Hepatocyte (in vitro differentiated cells): ENCODE measurements around the gene RAET1L. TPM values are rescaled to one million over a fixed set of nuclear protein-coding genes. Genes with fewer than 3 reads are reported as not detected.

Experiments
- DNase-seq: peaks from one replicate; pipeline ENCODE4 v3.0.0-alpha.2; 2016; ENCODE audit warnings: low spot score
- H2AFZ ChIP-seq: fragments of 200-600 bp; sonication (generic); 2 replicates; pipeline ENCODE4 v1.6.0; 2016; ENCODE audit warnings: antibody characterized with exemption, mild to moderate bottlenecking
- H3K27ac ChIP-seq: fragments of 200-600 bp; sonication (generic); 2 replicates; pipeline ENCODE4 v1.5.1; 2016; ENCODE audit warnings: mild to moderate bottlenecking
- H3K27me3 ChIP-seq: fragments of 200-600 bp; sonication (generic); 2 replicates; pipeline ENCODE4 v1.6.1; 2016
- H3K36me3 ChIP-seq: fragments of 200-600 bp; sonication (generic); replicated peaks from 2 replicates; pipeline ENCODE4 v1.5.1; 2016; ENCODE audit warnings: low read depth; ENCODE audit not compliant: insufficient read depth
- H3K4me1 ChIP-seq: fragments of 200-600 bp; sonication (generic); 2 replicates; pipeline ENCODE4 v1.5.1; 2016; ENCODE audit warnings: mild to moderate bottlenecking, moderate library complexity; ENCODE audit not compliant: insufficient read depth
- H3K4me2 ChIP-seq: fragments of 200-600 bp; sonication (generic); 2 replicates; pipeline ENCODE4 v1.6.0; 2016
- H3K4me3 ChIP-seq: fragments of 200-600 bp; sonication (generic); 2 replicates; pipeline ENCODE4 v1.5.1; 2016; ENCODE audit warnings: mild to moderate bottlenecking
- H3K79me2 ChIP-seq: fragments of 200-600 bp; sonication (generic); 2 replicates; pipeline ENCODE4 v1.6.0; 2017; ENCODE audit warnings: mild to moderate bottlenecking
- H3K9me2 ChIP-seq: fragments of 200-600 bp; sonication (generic); replicated peaks from 2 replicates; pipeline ENCODE4 v1.6.0; 2017; ENCODE audit warnings: mild to moderate bottlenecking; ENCODE audit not compliant: insufficient read depth
- H3K9me3 ChIP-seq: fragments of 200-600 bp; sonication (generic); 2 replicates; pipeline ENCODE4 v1.5.1; 2016; ENCODE audit warnings: low read depth, mild to moderate bottlenecking
- H4K20me1 ChIP-seq: fragments of 200-600 bp; sonication (generic); 2 replicates; pipeline ENCODE4 v1.6.0; 2016; ENCODE audit warnings: mild to moderate bottlenecking; ENCODE audit not compliant: insufficient read depth, poor library complexity, severe bottlenecking
- EZH2 ChIP-seq: fragments of 200-600 bp; sonication (generic); IDR thresholded peaks from 2 replicates; pipeline ENCODE4 v1.6.1; 2016; ENCODE audit warnings: antibody characterized with exemption, mild to moderate bottlenecking, borderline replicate concordance
- EZH2phosphoT487 ChIP-seq: fragments of 200-600 bp; sonication (generic); IDR thresholded peaks from one replicate; pipeline ENCODE4 v1.6.1; 2018; ENCODE audit warnings: antibody characterized with exemption, mild to moderate bottlenecking, low read depth, moderate library complexity; ENCODE audit not compliant: unreplicated experiment, severe bottlenecking
- WGBS: methylation state at CpG from one replicate; pipeline ENCODE4 v1.1.6; 2016; ENCODE audit warnings: low lambda C conversion rate; ENCODE audit errors: missing lambda C conversion rate; 5-methylcytosine and 5-hydroxymethylcytosine counted together
- polyA plus RNA-seq: library from polyadenylated mRNA; unstranded; fragments of >200 nt; fragmentation: Nextera tagmentation; extraction: Ambion mirVana; gene quantifications from 2 replicates; pipeline ENCODE4 v1.2.1, GENCODE V29; 2016
- total RNA-seq: library from RNA; depleted of rRNA; stranded (reverse); fragments of >200 nt; gene quantifications from 2 replicates; pipeline ENCODE4 v1.2.3, GENCODE V29; 2014
- TF ChIP-seq, protein P1 (sequence below): fragments of 200-600 bp; sonication (generic); IDR thresholded peaks from 2 replicates; pipeline ENCODE4 v1.5.1; 2016; ENCODE audit warnings: antibody characterized with exemption, mild to moderate bottlenecking; ENCODE audit not compliant: poor library complexity

RAET1L gene
- total and polyA plus RNA-seq, 2 experiments from 2014 or later = not detected

GRCh38 chr6:150048099-150048498, 22.8 kb upstream of the RAET1L start:
- no peaks in the 10 kb centered on the region for H3K9me2 ChIP-seq
- no peaks in the 10 kb centered on the region for H3K9me3 ChIP-seq
- H3K27me3 ChIP-seq = peaks cover 22% of the 10 kb centered on the region
- no peak overlapping the region for H3K4me2 ChIP-seq
- H3K4me1 ChIP-seq = no peaks in the 10 kb centered on the region
- no peak overlapping the region for H2AFZ ChIP-seq
- DNase-seq = no peak
- H3K4me3 ChIP-seq = no peak overlapping the region
- H4K20me1 ChIP-seq = no peaks in the 10 kb centered on the region
- H3K36me3 ChIP-seq = no peaks in the 10 kb centered on the region
- WGBS = 82% methylated on average over 4 of the region's 4 CpGs
- TF ChIP-seq, protein P1, sequence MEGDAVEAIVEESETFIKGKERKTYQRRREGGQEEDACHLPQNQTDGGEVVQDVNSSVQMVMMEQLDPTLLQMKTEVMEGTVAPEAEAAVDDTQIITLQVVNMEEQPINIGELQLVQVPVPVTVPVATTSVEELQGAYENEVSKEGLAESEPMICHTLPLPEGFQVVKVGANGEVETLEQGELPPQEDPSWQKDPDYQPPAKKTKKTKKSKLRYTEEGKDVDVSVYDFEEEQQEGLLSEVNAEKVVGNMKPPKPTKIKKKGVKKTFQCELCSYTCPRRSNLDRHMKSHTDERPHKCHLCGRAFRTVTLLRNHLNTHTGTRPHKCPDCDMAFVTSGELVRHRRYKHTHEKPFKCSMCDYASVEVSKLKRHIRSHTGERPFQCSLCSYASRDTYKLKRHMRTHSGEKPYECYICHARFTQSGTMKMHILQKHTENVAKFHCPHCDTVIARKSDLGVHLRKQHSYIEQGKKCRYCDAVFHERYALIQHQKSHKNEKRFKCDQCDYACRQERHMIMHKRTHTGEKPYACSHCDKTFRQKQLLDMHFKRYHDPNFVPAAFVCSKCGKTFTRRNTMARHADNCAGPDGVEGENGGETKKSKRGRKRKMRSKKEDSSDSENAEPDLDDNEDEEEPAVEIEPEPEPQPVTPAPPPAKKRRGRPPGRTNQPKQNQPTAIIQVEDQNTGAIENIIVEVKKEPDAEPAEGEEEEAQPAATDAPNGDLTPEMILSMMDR = no peak
- TF ChIP-seq EZH2 = no peak
- no peaks in the 10 kb centered on the region for H3K79me2 ChIP-seq
- H3K27ac ChIP-seq = no peak overlapping the region

DNA sequence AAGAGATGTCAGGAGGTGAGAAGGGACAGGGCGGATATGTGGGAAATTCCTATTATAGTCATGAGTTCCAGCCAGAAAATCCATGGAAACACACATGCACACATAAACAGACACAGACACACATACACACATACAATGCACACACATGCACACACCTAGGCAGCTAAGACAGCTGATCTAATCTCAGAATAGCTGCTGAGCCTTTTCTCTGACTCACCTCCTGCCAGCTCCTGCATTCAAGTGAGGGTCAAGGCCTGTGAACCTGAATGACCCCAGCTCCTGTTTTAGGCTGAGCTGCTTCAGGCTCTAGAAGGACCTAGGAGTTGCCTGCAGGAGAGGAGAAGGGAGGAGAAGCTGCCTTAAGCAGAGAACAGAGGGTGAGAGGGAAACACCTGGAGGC, 21.6 kb upstream of the RAET1L start:
- Histone ChIP-seq H4K20me1 (no peaks in the 10 kb centered on the region), H3K27ac (no peak overlapping the region), H3K9me2 (no peaks in the 10 kb centered on the region), H3K36me3 (no peaks in the 10 kb centered on the region), H3K27me3 (peaks cover 14% of the 10 kb centered on the region), H3K4me2 (no peak overlapping the region), H3K4me1 (no peaks in the 10 kb centered on the region), H3K4me3 (no peak overlapping the region), H2AFZ (no peak overlapping the region), H3K79me2 (no peaks in the 10 kb centered on the region), H3K9me3 (no peaks in the 10 kb centered on the region)
- WGBS = 81% methylated on average over 1 of the region's 1 CpG
- DNase-seq = no peak
- no peak for TF ChIP-seq EZH2
- TF ChIP-seq, protein P1 = no peak
- TF ChIP-seq EZH2phosphoT487 = no peak

DNA sequence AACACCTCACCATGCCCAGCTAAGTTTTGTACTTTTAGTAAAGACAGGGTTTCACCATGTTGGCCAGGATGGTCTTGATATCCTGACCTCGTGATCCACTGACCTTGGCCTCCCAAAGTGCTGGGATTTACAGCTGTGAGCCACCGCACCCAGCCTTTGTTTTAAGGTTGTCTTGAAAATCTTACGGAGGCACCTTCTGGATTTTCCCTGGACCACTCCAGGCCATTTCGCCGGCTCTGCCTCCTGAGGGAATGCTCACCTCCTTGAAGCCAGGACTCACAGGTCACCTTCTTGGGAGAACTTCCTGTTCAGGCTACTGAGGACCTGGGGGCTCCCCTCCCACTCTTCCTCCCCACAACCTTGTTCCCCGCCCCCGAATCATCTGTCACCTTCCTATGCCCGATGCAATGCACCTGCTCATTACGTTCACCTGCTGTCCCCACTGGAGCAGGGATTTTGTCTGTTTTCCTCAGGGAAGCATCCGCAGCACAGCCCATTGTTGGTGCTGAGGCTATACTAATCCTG, 19.4 kb upstream of the RAET1L start:
- WGBS = 89% methylated on average over 10 of the region's 10 CpGs
- no peaks in the 10 kb centered on the region for H4K20me1 ChIP-seq
- no peak overlapping the region for H3K27ac ChIP-seq

More for the DNA sequence above, 19.4 kb upstream of the RAET1L start:
- Histone ChIP-seq H3K4me1 (no peaks in the 10 kb centered on the region), H3K4me2 (no peak overlapping the region), H3K36me3 (no peaks in the 10 kb centered on the region), H3K27me3 (peaks cover 34% of the 10 kb centered on the region), H3K79me2 (no peaks in the 10 kb centered on the region), H2AFZ (no peak overlapping the region), H3K9me3 (no peaks in the 10 kb centered on the region), H3K9me2 (no peaks in the 10 kb centered on the region), H3K4me3 (no peak overlapping the region)
- TF ChIP-seq EZH2 = no peak
- TF ChIP-seq, protein P1 = no peak
- DNase-seq = no peak
